ENCODE results near the gene TATDN2.

The TATDN2 gene, protein sequence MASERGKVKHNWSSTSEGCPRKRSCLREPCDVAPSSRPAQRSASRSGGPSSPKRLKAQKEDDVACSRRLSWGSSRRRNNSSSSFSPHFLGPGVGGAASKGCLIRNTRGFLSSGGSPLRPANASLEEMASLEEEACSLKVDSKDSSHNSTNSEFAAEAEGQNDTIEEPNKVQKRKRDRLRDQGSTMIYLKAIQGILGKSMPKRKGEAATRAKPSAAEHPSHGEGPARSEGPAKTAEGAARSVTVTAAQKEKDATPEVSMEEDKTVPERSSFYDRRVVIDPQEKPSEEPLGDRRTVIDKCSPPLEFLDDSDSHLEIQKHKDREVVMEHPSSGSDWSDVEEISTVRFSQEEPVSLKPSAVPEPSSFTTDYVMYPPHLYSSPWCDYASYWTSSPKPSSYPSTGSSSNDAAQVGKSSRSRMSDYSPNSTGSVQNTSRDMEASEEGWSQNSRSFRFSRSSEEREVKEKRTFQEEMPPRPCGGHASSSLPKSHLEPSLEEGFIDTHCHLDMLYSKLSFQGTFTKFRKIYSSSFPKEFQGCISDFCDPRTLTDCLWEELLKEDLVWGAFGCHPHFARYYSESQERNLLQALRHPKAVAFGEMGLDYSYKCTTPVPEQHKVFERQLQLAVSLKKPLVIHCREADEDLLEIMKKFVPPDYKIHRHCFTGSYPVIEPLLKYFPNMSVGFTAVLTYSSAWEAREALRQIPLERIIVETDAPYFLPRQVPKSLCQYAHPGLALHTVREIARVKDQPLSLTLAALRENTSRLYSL

GRCh38 chr3:10248184-10248983, at the start of gene TATDN2:
TSS of gene TATDN2 (plus strand) at chr3:10248459. CDS start at chr3:10249201, 742 bp downstream.
- DNase-seq = peak; percentile 91

DNA sequence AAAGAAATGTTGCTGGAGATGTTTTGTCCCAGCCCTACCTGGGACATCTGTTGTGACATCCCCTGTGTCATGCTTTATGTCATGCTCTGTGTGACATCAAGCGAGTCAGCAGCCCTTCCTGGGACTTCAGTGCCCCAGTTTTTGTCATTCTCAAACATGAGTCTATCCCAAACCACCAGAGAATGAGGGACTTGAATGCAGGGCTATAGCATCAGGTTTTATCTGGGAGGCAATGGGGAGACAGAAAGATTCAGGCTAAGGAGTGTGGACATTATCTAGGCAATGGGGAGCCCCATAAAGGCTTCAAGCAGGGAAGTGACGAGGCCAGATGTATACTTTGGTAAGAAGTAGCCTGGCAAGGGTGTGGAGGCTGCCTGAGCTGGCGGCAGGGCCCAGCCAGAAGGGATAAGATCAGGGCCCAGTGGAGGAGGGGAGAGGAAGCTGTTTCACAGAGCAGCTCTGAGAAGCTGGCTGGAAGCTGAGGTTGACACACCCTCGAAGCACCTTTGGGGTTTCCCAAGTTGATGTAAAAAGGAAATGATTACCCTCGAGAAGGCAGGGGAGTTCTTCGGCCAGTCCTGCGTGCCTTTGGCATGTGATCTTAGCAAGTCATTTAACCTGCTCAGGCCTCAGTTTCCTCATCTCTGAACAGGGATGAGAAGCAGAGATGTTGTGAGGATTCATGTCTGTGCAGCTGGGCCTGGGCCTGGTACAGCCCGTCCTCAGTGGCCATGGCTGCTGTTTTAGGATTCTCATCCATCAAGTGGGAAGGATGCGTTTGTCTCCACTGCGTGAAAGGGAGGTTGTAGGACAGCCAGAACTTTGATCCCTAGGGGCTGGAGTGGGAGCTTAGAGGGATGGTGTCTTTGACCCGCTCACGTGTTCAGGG, 49.3 kb upstream of the TATDN2 start:
- DNase-seq = peak; percentile 63

- no peak for DNase-seq
These were observed 43.3 kb upstream of the TATDN2 start for GRCh38 chr3:10204921-10205320.

- no peak for DNase-seq
These were observed 42.7 kb upstream of the TATDN2 start for GRCh38 chr3:10205451-10206165.

DNA sequence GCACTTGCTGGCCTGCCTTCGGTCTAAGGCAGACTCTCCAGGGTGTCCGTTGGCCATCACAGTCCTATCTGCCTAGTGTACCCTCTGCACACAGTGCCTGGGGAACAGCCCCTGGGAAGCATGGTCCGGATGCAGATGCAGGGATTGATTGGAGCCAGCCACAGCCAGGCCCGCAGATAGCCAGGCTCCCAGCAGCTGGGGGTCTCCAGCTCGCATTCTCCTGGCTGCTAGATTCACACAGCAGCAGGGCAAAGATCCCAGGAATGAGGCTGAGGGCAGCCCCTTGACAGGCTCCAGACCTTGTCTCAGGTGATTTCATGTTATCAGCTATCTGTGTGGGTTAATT, 42.1 kb upstream of the TATDN2 start:
- no peak for DNase-seq

DNA sequence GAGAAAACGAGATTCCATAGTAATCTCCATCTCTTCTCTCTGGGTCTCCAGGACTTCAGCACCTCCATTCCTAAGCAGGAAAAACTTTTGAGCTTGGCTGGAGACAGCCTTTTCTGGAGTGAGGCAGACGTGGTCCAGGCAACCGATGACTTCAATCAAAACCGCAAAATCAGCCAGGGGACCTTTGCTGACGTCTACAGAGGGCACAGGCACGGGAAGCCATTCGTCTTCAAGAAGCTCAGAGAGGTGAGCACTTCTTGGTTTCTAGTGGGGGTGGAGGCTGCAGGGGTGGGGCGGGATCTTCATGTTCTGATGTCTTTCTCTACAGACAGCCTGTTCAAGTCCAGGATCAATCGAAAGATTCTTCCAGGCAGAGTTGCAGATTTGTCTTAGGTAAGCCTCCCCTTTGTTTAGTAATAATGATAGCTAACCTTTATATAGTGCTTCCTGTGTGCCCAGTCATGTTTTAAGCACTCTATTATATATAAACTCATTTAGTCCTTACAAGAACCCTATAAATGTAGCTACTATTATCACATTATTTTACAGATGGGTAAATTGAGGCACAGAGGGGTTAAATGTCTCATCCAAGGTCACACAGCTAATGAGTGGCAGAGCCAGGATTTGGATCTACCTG, 35.0 kb upstream of the TATDN2 start:
- no peak for DNase-seq

DNA sequence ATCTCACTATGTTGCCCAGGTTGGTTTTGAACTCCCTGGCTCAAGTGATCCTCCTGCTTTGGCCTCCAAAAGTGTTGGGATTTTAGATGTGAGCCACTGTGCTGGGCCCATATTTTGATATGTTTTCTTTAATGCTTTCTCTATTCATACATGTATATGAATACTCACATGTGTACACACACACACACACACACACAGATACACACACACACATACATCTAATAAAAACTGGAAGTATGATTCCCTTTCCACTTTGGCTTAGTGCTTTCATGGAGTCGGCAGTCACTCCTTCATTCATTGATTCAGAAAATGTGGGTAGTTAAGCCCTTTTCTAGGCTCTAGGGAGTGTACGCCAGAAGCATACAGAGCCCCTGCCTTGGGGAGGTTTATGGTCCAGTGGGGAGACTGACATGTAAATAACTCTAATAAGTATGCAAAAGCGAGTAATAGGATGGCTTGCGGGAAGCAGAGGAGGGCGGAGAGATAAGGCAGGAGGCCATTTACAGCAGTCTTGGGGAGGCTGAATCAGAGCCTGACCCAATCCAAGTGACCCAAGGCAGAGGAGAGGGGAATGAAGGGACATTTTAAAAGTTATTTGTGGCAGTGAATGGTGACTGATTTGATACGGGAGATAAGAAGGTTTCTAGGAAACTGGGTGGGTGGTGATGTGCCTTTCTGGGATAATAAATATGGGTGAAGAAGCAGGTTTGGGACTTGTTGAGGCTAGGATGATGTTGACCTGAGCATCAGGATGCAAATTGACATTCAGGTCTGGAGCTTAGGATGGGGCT, 32.5 kb upstream of the TATDN2 start:
- DNase-seq = no peak

- no peak for DNase-seq
These were observed 30.9 kb upstream of the TATDN2 start for GRCh38 chr3:10217359-10217758.

DNA sequence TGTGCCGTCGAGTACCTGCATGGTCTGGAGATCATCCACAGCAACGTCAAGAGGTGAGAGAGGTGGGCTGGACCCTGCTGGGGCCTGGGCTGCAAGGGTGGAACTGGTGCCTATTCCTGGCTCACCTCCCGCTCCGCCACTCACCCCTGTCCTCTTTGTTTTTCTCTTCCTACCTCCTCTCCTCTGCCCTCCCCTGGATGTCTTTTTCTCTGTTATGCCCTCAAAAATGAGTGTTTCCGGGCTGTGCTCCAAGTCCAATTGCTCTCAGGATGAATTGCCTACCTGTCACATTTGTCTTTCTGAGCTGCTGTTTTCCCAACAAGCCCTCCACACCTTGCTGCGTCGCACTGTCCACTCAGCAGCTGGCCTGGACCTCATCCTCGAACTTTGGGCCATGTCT, 28.5 kb upstream of the TATDN2 start:
- DNase-seq = no peak

DNA sequence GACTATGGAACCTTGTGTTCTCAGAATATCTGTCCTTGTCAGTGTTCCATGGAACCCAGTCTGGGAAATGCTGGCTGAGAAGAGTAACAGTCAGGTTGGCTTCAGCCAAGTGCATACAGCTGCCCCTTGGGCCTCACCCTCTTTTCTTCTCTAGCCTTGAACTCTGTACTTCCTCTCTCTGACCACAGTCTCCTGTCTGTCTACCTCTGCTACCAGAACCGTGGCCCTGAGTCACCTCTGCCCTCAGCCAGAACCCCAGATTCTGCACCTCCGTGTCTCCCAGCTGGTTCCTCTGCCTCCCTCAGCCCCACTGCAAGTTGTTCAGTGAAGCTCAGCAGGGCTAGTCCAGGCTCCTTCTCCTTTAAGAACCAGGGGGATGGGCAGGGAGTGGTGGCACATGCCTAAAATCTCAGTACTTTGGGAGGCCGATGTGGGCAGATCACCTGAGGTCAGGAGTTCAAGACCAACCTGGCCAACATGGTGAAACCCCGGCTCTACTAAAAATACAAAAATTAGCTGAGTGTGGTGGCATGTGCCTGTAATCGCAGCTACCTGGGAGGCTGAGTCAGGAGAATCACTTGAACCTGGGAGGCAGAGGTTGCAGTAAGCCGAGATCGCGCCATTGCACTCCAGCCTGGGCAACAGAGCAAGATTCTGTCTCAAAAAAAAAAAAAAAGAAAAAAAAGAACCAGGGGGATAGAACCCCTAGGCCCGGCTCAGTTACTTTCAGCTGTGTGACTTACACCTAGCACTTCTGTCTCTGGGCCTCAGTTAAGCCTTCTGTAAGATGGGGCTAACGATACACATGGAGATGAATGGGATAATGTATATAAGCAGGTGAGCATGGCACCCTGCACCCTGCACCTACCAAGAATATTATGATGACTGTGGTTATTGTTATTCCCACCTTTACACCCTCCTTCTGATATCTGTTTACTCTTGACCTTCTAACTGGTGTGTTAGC, 24.3 kb upstream of the TATDN2 start:
- DNase-seq = peak; percentile 50

DNA sequence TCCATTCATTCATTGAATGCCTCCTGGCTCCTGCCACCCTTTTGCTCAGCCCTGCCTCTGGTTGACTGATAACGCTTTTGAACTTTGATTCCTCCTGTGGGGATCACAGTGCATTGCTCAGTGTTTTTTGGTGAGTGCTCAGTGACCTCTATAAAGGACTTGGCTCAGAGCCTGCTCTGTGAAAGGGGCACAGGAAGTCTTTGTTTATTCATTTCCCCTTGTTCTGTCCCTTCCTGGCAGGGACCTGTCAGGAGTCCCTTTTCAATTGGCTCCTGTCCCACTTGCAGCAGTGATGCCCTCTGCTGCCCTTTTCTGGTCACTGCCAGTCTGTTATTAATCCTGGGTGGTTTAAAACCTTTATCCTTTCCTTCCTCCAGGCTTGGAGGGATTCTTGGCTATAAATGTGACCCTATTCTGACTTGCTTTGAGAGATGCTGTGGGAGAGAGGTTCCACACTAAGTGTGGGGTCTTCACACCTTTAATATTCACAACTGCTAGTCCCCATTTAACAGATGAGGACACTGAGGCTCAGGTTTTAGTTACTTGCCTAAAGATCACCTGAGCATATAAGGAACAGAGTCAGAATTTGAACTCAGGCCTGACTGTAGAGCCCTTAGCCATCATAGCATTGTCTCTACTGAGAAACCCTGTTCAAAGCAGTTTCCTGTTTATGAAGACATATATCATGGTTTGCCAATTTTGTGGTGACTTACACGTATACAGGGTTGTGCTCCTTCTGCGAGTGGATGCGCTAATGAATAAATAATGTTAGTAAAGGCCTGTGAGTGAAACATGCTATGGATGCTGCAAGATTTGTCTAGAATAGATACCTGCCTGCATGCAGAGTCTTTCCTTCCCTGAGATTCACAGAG, 23.2 kb upstream of the TATDN2 start:
- peak; percentile 51 for DNase-seq

DNA sequence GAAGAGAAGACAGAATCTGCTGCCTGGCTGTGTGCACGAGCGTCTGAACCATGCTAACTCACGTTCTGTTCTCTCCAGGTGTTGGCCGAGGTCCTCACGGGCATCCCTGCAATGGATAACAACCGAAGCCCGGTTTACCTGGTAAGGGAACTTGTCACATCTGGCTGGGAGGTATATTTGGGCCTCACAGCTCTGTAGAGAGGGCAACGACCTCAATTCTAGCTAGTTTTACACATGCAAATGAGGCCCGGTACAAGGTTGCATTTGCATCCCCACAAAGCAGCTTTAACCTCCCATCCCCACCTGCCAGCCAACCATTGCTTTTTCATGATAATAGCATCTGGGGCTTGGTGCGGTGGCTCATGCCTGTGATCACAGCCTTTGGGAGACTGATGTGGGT, 22.0 kb upstream of the TATDN2 start:
- DNase-seq = no peak

- no peak for DNase-seq
These were observed 19.9 kb upstream of the TATDN2 start for GRCh38 chr3:10228248-10228950.

DNA sequence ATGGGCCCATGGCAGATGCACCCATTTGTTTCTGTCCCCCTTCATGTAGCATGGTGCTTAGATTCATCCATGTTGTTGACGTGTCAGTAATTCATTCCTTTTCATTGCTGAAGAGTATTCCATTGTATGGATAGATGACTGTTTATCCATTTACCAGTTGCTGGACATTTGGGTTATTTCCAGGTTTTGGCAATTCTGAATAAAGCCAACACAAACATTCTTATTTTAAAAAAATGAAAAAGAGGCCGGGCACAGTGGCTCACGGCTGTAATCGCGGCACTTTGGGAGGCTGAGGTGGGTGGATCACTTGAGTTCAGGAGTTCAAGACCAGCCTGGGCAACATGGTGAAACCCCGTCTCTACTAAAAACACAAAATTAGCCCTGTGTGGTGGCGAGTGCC, 18.7 kb upstream of the TATDN2 start:
- DNase-seq = no peak

- DNase-seq = no peak
These were observed 16.1 kb upstream of the TATDN2 start for GRCh38 chr3:10232137-10232536.

DNA sequence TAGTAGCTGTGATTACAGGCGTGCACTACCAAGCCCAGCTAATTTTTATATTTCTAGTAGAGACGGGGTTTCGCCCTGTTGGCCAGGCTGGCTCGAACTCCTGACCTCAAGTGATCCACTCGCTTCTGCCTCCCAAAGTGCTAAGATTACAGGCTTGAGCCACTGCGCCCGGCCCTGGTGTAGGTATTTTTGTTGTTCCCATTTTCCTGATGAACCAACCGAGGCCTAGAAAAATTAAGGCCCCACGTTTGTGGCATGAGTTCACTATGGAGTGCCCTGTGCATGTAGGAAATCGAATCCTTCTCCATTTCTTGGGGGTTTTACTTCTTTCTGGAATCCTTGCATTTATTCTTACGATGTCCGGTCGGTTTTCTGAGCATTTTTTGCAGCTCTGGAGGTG, 14.3 kb upstream of the TATDN2 start:
- no peak for DNase-seq

GRCh38 chr3:10234526-10235230, 13.6 kb upstream of the TATDN2 start:
- DNase-seq = no peak

All from activated effector memory CD4-positive, alpha-beta T cell treated with Interleukin-2 at 50 U/mL for 16 hours (primary cell).